ENCODE measurements around the gene KIF25.
"Not testable (repeated sequence)": the region's sequence is repeated elsewhere in the genome, so short reads cannot be mapped to it uniquely, and the experiment has no call there.

Gene KIF25

DNA sequence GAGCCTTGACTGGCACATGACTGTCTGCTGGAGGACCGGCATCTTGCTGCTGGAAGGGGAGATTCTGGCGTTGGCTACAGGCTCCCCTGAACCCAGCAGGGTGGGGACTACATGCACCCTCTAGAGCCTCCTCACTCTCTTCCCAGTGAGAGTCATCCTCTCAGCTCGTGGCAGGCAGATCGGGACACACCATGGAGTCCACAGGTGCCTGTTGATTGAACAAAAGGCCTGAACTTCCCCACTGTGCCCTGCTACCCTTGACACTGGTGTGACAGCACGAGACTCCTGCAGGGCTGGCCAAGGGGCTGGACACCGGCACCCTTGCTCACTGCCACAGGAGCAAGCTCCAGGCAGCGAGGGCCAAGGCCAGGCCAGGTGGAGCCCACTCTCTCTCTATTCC is 73.3 kb downstream of the KIF25 start:
- no peak for DNase-seq (ENCODE audit: low read depth)

DNA sequence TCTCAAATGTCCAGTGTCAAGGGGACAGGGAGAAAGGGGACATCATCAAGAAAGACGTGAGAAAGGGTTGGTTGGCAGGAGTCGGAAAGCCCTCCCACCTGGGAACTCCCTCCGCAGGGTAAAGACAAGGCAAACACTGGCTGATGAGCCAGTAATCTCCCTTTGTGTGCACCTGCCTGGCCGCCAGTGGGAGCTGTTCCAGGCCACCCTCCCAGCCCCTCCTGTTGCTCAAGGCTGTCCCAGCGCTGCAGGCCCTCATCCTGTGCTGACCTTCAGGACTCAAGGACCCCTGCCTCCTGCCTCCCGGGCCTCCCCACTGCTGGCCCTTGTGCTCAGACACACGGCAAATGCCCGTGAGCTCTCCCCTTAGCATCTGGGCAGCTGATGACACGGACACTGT is 74.1 kb downstream of the KIF25 start:
- DNase-seq (ENCODE audit: low read depth), result no peak

- DNase-seq (ENCODE audit: low read depth), result no peak
Measured at GRCh38 chr6:168072261-168072660, 74.8 kb downstream of the KIF25 start.

GRCh38 chr6:168072730-168073129 is 75.3 kb downstream of the KIF25 start:
- no peak for DNase-seq (ENCODE audit: low read depth)

DNA sequence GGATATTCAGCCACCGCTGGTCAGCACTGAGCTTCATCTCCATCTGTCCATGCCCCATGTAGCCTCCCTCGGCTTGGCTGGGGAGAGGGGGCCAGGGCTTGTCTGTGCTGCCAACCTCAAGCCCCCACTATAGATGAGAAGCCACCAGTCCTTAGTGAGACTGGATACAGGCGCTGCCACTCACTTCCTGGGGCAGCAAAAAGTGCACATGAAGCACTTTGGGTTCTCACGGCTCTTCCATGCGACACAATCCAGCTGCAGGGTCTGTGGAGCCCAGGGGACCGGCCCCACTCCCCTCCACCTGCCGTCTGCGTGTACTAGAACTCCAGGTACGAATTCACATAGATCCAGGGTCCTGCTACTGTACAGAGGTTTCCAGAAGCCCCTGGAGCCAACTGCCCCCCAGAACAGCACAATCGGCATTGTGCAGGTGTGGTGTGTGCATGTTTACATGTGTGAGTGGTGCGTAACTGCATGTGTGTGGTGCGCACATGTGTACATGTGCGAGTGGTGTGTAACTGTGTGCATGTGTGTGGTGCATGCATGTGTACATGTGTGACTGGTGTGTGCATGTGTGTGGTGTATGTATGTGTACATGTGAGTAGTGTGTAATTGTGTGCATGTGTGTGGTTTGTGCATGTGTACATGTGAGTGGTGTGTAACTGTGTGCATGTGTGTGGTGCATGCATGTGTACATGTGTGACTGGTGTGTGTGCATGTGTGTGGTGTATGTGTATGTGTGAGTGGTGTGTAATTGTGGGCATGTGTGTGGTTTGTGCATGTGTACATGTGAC is 76.7 kb downstream of the KIF25 start:
- DNase-seq (ENCODE audit: low read depth), result no peak

GRCh38 chr6:168075216-168075615 is 77.7 kb downstream of the KIF25 start:
- DNase-seq (ENCODE audit: low read depth), result no peak

DNA sequence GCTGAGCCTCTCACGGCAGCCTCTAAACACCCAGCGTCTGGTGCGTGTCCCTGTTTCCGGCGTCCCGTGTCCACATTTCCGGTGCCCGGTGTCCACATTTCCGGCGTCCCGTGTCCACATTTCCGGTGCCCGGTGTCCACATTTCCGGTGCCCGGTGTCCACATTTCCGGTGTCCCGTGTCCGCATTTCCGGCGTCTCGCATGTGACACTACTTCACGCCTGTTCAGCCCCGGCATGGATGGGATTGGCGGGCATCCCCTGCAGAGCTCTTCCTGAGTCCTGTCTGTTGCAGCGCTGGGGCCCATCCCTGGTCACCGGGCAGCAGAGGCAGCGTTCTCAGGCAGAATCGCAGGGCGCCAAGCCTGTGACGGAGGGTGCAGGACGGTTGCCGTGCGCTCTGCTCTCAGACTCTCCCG is 78.3 kb downstream of the KIF25 start:
- no peak for DNase-seq (ENCODE audit: low read depth)

DNA sequence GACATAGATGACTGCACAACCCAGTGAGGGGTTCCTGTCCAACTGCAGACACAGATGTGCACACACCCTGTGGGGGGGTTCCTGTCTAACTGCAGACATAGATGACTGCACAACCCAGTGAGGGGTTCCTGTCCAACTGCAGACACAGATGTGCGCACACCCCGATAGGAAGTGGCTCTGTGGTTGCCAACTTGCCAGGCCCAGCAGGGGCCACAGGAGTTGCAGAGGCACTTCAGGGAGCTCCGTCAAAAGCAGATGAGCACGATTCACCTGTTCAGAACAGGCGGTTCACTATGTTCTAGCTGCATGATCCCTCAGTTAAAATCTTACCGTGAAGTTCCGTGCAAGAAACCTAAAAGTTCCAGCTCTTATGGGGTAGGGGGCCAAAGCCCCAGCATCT is 79.9 kb downstream of the KIF25 start:
- not testable (repeated sequence) for DNase-seq (ENCODE audit: low read depth)

DNA sequence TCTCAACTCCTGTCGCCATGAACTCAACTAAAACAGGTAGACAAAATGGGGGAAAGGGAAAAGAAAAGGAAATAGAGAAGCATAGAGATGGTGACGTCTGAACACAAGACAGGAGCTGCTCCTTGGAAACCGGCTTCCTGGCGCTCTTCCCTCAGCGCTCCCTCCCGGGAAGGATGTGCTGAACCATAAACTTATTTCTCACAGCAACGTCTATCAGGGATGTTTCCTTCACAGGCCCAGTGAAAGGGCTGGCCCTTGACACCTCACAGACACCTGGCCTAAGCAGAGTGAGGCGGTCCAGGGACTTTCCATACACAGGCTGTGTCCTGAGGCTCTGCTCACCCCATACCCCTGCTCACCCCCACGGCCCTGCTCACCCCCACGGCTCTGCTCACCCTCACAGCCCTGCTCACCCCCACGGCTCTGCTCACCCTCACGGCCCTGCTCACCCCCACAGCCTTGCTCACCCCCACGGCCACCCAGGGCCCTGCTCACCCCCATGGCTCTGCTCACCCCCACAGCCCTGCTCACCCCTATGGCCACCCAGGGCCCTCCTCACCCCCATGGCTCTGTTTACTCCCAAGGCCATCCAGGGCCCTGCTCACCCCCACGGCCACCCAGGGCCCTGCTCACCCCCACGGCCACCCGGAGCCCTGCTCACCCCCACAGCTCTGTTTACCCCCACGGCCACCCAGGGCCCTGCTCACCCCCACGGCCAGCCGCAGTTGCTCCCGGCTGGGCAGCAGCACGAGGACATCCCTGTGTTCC is 80.9 kb downstream of the KIF25 start:
- no peak for DNase-seq (ENCODE audit: low read depth)

DNA sequence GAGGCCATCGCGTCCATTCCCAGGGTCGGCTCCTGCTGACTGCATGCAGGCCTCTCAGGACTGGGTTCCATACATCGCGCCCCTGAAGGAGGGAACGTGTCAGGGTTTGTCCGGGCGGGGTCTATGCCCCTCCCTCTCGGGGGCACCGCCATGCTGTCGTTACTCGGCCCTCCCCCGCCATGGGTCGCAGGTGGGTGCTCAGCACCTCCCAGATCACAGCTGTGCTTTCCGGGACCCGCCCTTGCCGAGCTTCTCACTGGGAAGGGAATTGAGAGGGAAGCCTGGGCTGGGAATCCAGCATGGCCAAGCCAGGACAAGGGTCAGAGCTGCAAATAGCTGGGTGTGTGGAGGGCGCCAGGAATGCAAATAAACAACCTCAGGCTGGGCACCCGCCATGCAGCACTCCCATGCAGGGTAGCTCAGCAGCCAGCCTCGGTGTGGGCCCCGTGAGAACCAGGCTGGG is 81.5 kb downstream of the KIF25 start, which contains the start of gene FRMD1:
Gene FRMD1 (minus strand): TSS at position 270 of the 463 bp plus-strand sequence. CDS start 118 bp downstream, at position 152.
- DNase-seq (ENCODE audit: low read depth), result no peak

DNA sequence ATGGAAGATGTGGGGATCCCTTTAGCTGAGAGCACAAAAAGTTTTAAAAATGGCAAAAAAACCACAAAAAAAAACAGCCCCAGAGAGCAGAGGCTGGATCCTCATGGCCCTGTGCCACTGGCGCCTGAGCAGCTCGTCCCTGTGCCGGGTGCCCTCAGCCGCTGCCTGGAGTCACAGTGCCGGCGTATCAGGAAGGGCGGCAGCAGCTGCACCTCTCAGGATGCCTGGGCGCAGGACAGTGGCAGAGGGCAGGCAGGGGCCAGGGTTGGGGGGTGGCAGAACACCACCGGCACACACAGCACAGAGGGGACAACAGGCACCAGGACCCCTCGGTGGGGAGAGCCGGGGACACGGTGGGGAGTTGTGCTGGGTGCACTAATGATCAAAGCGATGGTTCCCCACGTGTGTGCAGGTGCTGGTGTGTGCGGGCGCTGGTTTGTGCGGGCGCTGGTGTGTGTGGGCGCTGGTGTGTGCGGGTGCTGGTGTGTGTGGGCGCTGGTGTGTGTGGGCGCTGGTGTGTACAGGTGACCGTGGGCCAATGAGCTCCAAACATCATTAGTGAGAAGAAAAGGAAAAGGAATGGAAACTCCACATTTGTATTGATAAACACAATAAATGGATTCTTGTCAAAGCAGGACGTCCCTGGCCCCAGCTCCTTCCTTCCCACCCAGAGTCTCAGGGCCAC is 83.1 kb downstream of the KIF25 start:
- no peak for DNase-seq (ENCODE audit: low read depth)

DNA sequence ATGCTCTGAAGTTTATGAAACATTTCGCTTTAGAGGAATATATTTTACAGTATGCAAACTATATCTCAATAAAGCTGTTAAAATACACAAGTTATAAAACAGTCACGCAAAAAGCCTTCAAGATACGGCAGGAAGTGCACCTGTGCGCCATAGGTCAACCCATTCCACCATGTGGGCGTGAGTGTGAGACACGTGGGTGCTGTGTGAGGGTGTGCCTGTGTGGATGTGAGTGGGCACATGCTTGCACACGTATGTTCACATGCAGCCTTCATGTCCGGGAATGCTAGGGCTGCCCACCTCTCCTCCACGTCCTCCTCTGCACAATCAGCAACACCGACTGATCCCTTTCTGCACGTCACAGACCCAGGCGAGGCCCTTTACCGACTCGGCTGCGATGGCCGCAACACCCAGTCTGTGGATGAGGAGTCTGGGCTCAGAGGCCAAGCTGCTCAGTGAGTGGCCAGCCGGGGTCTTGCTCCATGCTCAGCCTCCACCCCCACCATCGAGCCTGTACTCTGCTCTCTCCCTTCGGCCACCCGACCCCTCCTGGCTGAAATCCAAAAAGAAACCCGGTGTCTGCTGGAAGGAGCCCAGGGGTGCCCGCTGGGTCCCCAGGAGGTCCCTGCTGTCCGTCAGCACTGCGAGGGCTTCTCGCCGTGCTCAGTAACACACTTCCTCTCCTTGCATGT is 84.5 kb downstream of the KIF25 start:
- DNase-seq (ENCODE audit: low read depth), result no peak

- DNase-seq (ENCODE audit: low read depth), result no peak
Measured at GRCh38 chr6:168082860-168083513, 85.5 kb downstream of the KIF25 start.

- no peak for DNase-seq (ENCODE audit: low read depth)
Measured at GRCh38 chr6:168083514-168083885, 86.0 kb downstream of the KIF25 start.

- DNase-seq (ENCODE audit: low read depth), result no peak
Measured at GRCh38 chr6:168084465-168085160, 87.1 kb downstream of the KIF25 start.

DNA sequence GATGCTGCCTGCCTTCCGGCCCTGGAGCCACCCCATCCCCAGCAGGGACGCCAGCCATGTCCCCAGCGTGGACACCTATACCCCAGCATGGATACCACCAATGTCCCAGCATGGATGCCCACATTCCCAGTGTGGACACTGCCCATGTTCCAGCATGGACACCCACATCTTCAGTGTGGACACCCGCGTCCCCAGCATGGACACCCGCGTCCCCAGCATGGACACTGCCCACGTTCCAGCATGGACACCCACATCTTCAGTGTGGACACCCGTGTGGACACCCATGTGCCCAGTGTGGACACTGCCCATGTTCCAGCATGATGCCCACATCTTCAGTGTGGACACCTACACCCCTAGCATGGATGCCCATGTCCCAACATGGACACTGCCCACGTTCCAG is 88.6 kb downstream of the KIF25 start:
- no peak for DNase-seq (ENCODE audit: low read depth)

- no peak for DNase-seq (ENCODE audit: low read depth)
Measured at GRCh38 chr6:168086616-168087015, 89.1 kb downstream of the KIF25 start.

GRCh38 chr6:168087436-168088160 is 90.1 kb downstream of the KIF25 start:
- no peak for DNase-seq (ENCODE audit: low read depth)

DNA sequence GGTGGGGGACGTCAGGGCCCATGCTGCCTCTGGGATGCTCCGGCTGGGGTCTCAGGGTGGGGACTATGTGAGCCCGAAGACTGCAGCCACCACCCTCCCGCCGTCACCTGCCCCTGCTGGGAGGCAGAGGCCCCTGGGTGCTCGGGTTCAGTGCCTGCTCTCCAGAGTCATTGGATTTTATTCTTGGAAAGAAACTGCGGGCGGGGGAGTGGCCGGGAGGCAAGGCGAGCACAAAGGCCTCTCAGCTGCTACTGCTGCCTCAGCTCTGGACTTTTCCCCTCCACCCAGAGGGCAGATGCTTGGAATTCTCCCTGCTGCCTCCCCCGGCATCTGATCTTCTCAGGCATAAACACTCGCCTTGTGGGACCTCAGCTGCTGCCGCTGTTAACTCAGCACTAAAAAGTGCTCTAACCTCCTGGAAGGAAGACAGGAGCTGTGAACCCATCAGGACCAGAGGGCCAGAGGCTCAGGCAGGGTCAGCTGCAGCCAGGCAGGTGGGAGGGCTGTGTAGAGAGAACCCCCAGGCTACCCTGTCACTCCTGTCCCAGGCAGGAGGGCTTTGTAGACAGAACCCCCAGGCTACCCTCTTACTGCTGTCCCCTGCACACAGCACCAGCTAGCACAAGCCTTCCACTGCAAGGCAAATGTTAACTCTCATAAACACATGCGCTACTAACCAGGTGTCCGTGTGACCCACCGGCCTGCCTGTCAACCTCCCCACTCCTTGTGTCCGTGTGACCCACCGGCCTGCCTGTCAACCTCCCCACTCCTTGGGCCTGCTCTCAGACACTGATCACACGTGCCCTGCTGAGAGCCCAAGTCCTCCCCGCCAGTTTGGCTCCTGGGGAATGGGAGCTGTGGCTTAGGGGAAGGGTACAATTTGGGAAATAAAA is 90.9 kb downstream of the KIF25 start:
- no peak for DNase-seq (ENCODE audit: low read depth)
